Activated CD4-positive, alpha-beta T cell treated with anti-CD3 and anti-CD28 coated beads for 36 hours (primary cell): ENCODE data around the gene RESP18. TPM values are rescaled to one million over a fixed set of nuclear protein-coding genes. Genes with fewer than 3 reads are reported as not detected.

ENCODE experiments used
- ATAC-seq: fragments of 200-7000 bp; cut with Tn5 transposase; one replicate; pipeline ENCODE4 v1.10.0; 2021; ENCODE audit warnings: mild to moderate bottlenecking, moderate library complexity
- CTCF ChIA-PET: fragments of 350-600 bp; sonication (Branson Sonifier 250); formaldehyde crosslinking; loops from one replicate; lab custom pipeline; 2021; ENCODE audit warnings: antibody characterized with exemption; lab: Charles Lee
- POLR2A ChIA-PET: fragments of 350-600 bp; sonication (Branson Sonifier 250); formaldehyde crosslinking; loops from one replicate; lab custom pipeline; 2021; ENCODE audit warnings: antibody characterized with exemption, inconsistent platforms; lab: Charles Lee
- DNase-seq: peaks from one replicate; pipeline ENCODE4 v3.0.0-alpha.2; 2020
- H3K27ac Mint-ChIP-seq: one replicate; pipeline ENCODE4 v1.8.0; 2021; ENCODE audit warnings: mixed read lengths
- H3K27me3 Mint-ChIP-seq: one replicate; pipeline ENCODE4 v1.8.0; 2021; ENCODE audit warnings: mixed read lengths
- H3K36me3 Mint-ChIP-seq: one replicate; pipeline ENCODE4 v1.8.0; 2021; ENCODE audit warnings: low read depth, mixed read lengths
- H3K4me1 Mint-ChIP-seq: one replicate; pipeline ENCODE4 v1.8.0; 2021; ENCODE audit warnings: mixed read lengths
- H3K4me3 Mint-ChIP-seq: one replicate; pipeline ENCODE4 v1.8.0; 2021; ENCODE audit warnings: mild to moderate bottlenecking, moderate library complexity, mixed read lengths
- H3K9me3 Mint-ChIP-seq: one replicate; pipeline ENCODE4 v1.8.0; 2021; ENCODE audit warnings: low read depth, mixed read lengths
- intact Hi-C, 2 experiments: fragments of 100-400 bp; cut with DNase I in 1 of 2; cut with micrococcal nuclease in 1 of 2; formaldehyde crosslinking; loops; one replicate each; pipeline versions ENCODE4 v1.14.2 to v1.15.1; 2022 to 2024; cut with DNase I, micrococcal nuclease
- total RNA-seq, 2 experiments: library from RNA; stranded (reverse); gene quantifications; one replicate each; pipeline ENCODE4 v1.2.3, GENCODE V29; 2021

Gene RESP18
- total RNA-seq, 2 experiments from 2014 or later, result not detected

- no peak overlapping the region for H3K4me3 Mint-ChIP-seq
- H3K36me3 Mint-ChIP-seq, result no peaks in the 10 kb centered on the region
- intact Hi-C loops, result loop anchor here in 1 of 2 experiments (5.0 kb wide), 1 partner anchor 192 kb away; the partner anchor contains the start of gene NHEJ1
- ATAC-seq, result no peak
- peaks cover 3% of the 10 kb centered on the region for H3K4me1 Mint-ChIP-seq
- DNase-seq, result no peak
- no peaks in the 10 kb centered on the region for H3K9me3 Mint-ChIP-seq
- ChIA-PET CTCF (interaction anchor here (0.7 to 0.9 kb wide), 3 partner anchors 68 to 633 kb away, joined by 3 read pairs; no protein-coding TSS in a partner anchor), POLR2A (no interaction called here)
- H3K27me3 Mint-ChIP-seq, result peaks cover 36% of the 10 kb centered on the region
- H3K27ac Mint-ChIP-seq, result no peak overlapping the region
Measured at GRCh38 chr2:219354582-219354981, 22.0 kb upstream of the RESP18 start.

- ChIA-PET CTCF (interaction anchor here (0.7 to 1.6 kb wide), 9 partner anchors 8 to 201 kb away, joined by 3 to 7 read pairs (median 4); partner anchors contain the start of gene DNAJB2), POLR2A (no interaction called here)
- H3K4me3 Mint-ChIP-seq, result no peak overlapping the region
- H3K27me3 Mint-ChIP-seq, result peaks cover 33% of the 10 kb centered on the region
- H3K4me1 Mint-ChIP-seq, result no peaks in the 10 kb centered on the region
- ATAC-seq (no peak), DNase-seq (no peak)
- H3K36me3 Mint-ChIP-seq, result no peaks in the 10 kb centered on the region
- intact Hi-C loops, result loop anchor here (2.0 to 5.0 kb wide), 2 partner anchors 191 to 294 kb away; partner anchors contain the start of gene NHEJ1 (in 1 of the 2)
- no peaks in the 10 kb centered on the region for H3K9me3 Mint-ChIP-seq
- no peak overlapping the region for H3K27ac Mint-ChIP-seq
Measured at GRCh38 chr2:219353129-219353528, 20.6 kb upstream of the RESP18 start.

DNA sequence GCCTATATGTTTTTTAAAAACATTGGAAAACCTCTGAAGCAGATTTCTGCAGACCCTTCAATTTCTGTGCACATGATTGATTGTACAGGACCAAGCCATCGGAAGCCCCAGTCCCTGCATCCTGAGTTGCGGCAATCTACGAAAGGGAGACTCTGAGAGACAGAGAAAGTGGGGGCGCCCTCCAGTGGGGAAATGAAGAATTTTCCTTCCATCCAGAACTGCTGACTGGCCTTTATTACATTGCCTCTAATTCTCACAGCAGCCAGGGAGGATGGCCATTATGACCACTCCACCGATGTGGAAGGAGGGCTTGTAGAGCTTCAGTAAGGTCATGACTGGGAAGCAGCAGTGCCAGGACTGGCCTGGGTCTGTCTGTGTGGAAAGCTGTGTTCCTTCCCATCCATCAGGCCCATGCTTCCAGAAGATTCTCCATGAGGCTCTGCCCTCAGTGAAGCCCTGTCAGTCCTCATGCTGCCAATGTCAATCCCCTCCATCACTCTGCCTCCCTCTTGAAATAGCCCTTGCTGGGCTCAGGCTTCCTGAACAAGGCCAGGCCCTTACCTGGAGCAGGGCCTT is 20.0 kb upstream of the RESP18 start:
- ATAC-seq (peak; percentile 96), DNase-seq (peak; percentile 86)
- intact Hi-C loops, result loop anchor here (1.0 to 5.0 kb wide), 3 partner anchors 190 to 294 kb away; partner anchors contain the start of gene NHEJ1 (in 2 of the 2)
- H3K36me3 Mint-ChIP-seq, result no peaks in the 10 kb centered on the region
- no peak overlapping the region for H3K27ac Mint-ChIP-seq
- no peaks in the 10 kb centered on the region for H3K9me3 Mint-ChIP-seq
- H3K4me3 Mint-ChIP-seq, result no peak overlapping the region
- H3K4me1 Mint-ChIP-seq, result no peaks in the 10 kb centered on the region
- POLR2A ChIA-PET, result interaction anchor here (0.7 kb wide), 1 partner anchor 17 kb away, joined by 5 read pairs; no protein-coding TSS in a partner anchor
- CTCF ChIA-PET, result interaction anchor here (0.7 to 1.6 kb wide), 4 partner anchors 11 to 227 kb away, joined by 3 to 7 read pairs (median 4); partner anchors contain the start of gene DNAJB2
- H3K27me3 Mint-ChIP-seq, result peaks cover 30% of the 10 kb centered on the region

GRCh38 chr2:219350710-219351221 is 18.2 kb upstream of the RESP18 start:
- Mint-ChIP-seq H3K9me3 (no peaks in the 10 kb centered on the region), H3K27me3 (peaks cover 25% of the 10 kb centered on the region), H3K27ac (no peak overlapping the region), H3K4me3 (no peak overlapping the region), H3K4me1 (no peaks in the 10 kb centered on the region), H3K36me3 (no peaks in the 10 kb centered on the region)
- ChIA-PET POLR2A (no interaction called here), CTCF (interaction anchor here (0.6 to 1.7 kb wide), 10 partner anchors 10 to 408 kb away, joined by 3 to 6 read pairs (median 4); no protein-coding TSS in a partner anchor)
- intact Hi-C loops, result loop anchor here in 1 of 2 experiments (5.0 kb wide), 1 partner anchor 188 kb away; the partner anchor contains the start of gene NHEJ1
- DNase-seq, result no peak
- ATAC-seq, result no peak

- POLR2A ChIA-PET, result no interaction called here
Measured at GRCh38 chr2:219350215-219350614, 17.7 kb upstream of the RESP18 start.

DNA sequence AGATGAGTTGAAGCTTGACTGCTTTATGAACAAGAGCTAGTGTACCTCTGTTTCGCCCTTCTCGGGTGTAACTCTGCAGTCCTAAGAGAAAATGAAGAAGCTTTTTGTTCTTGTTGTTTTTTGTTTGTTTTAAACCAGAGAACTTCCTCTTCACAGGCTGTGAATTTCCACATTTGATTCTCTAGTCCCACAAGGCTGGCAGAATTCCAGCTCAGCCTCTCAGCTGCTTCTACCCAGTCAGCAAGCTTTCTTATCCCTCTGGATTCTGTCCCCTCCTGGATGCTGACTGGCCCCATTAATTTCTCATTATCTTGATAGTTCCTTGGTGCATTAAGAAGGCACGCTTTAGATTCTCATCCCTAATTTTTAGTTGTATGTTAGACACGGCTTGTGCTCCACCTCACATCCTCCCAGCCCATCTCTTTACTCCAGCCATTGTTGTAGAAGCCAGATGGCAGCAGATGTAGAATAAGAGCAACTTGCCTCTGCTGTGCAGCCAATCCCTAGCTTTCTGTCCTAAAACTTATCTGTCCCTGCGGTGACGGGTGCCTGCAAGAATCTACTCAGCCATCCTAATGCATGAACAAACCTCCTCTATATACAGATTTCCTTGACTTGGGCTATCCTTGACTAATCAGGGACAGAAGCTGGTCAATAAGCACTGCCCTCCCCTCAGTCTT is 12.3 kb upstream of the RESP18 start:
- intact Hi-C loops, result no loop called here
- H3K27me3 Mint-ChIP-seq, result peaks cover 11% of the 10 kb centered on the region
- no peaks in the 10 kb centered on the region for H3K9me3 Mint-ChIP-seq
- no peaks in the 10 kb centered on the region for H3K4me1 Mint-ChIP-seq
- no peaks in the 10 kb centered on the region for H3K36me3 Mint-ChIP-seq
- no peak overlapping the region for H3K4me3 Mint-ChIP-seq
- CTCF ChIA-PET, result interaction anchor here (0.7 to 1.7 kb wide), 5 partner anchors 9 to 271 kb away, joined by 3 to 4 read pairs (median 4); no protein-coding TSS in a partner anchor
- DNase-seq (no peak), ATAC-seq (no peak)
- H3K27ac Mint-ChIP-seq, result no peak overlapping the region
- POLR2A ChIA-PET, result interaction anchor here (0.6 kb wide), 1 partner anchor 86 kb away, joined by 4 read pairs; no protein-coding TSS in a partner anchor

More at GRCh38 chr2:219350215-219350614, 17.7 kb upstream of the RESP18 start:
- CTCF ChIA-PET, result interaction anchor here (0.6 to 1.7 kb wide), 5 partner anchors 53 to 473 kb away, joined by 3 to 4 read pairs (median 3); no protein-coding TSS in a partner anchor
- Mint-ChIP-seq H3K27ac (no peak overlapping the region), H3K27me3 (peaks cover 19% of the 10 kb centered on the region), H3K36me3 (no peaks in the 10 kb centered on the region), H3K9me3 (no peaks in the 10 kb centered on the region), H3K4me3 (no peak overlapping the region), H3K4me1 (no peaks in the 10 kb centered on the region)
- intact Hi-C loops, result loop anchor here in 1 of 2 experiments (5.0 kb wide), 1 partner anchor 188 kb away; the partner anchor contains the start of gene NHEJ1
- DNase-seq (no peak), ATAC-seq (no peak)

DNA sequence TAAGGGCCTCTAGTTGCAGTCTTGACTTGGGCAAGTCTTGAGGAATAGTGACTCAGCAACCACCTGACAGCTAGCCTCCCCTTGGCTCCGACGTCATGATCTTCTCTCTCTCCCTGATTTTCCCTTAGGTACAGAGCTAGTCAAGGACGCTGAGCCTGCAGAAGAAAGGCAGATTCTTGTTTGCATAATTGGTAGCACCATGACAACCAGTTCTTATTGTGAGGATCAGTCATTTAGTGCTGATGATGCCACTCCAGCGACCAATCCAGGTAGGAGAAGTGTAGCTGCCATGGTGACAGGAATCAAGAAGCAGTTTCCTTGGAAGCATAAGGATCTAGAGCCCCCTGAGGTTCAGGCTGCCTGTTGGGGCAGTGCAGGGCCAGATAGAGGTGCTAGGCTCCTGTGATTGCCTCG is 2.8 kb upstream of the RESP18 start:
- ChIA-PET POLR2A (no interaction called here), CTCF (interaction anchor here (0.6 to 1.3 kb wide), 3 partner anchors 22 to 40 kb away, joined by 3 to 5 read pairs (median 3); no protein-coding TSS in a partner anchor)
- no peak overlapping the region for H3K27ac Mint-ChIP-seq

GRCh38 chr2:219334076-219334475 is 1.5 kb upstream of the RESP18 start:
- Mint-ChIP-seq H3K27ac (no peak overlapping the region), H3K4me3 (no peak overlapping the region), H3K4me1 (no peaks in the 10 kb centered on the region), H3K9me3 (peaks cover 10% of the 10 kb centered on the region), H3K27me3 (peaks cover 50% of the 10 kb centered on the region), H3K36me3 (no peaks in the 10 kb centered on the region)
- intact Hi-C loops, result no loop called here
- CTCF ChIA-PET, result interaction anchor here (0.7 kb wide), 1 partner anchor 364 kb away, joined by 3 read pairs; no protein-coding TSS in a partner anchor
- ATAC-seq (no peak), DNase-seq (no peak)
- POLR2A ChIA-PET, result interaction anchor here (0.7 kb wide), 1 partner anchor 274 kb away, joined by 4 read pairs; no protein-coding TSS in a partner anchor

More for the DNA sequence above, 2.8 kb upstream of the RESP18 start:
- Mint-ChIP-seq H3K27me3 (peaks cover 52% of the 10 kb centered on the region), H3K36me3 (no peaks in the 10 kb centered on the region), H3K4me3 (no peak overlapping the region), H3K9me3 (peaks cover 10% of the 10 kb centered on the region), H3K4me1 (no peaks in the 10 kb centered on the region)
- DNase-seq (no peak), ATAC-seq (no peak)
- intact Hi-C loops, result no loop called here

DNA sequence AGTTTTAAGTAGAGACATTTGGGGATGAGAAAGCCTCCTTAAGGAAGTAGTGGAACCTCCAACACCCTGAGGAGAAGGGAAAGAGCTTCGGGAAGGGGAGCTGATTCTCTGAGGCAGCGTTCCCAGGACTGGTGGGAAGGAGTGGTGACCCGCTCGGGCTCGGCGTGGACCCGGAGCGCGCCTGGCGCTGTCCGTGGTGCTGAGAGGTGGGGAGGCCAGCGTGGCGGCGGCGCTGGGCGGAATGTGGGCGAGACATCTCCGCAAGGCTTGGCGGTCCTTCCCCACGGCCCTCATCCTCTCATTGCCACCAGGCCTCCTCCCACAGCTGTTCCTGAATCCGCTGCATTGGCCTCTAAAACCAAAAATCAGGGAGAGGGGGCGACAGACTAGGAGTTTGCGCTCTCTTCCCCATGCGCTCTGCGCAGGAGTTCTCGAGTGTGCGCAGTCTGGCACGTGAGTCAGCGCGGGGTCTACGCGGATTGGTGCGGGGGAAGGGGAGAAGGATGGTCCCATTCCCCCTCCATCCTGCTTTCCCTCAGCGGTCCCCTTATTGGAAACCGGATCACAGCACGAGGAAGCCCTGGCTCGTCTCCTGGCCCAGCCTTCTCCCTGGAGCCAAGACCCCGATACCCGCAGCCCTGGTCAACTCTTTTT is 857 bp downstream of the RESP18 start:
- ATAC-seq, result no peak
- intact Hi-C loops, result loop anchor here in 1 of 2 experiments (1.0 kb wide), 1 partner anchor 23 kb away; no protein-coding TSS in a partner anchor

DNA sequence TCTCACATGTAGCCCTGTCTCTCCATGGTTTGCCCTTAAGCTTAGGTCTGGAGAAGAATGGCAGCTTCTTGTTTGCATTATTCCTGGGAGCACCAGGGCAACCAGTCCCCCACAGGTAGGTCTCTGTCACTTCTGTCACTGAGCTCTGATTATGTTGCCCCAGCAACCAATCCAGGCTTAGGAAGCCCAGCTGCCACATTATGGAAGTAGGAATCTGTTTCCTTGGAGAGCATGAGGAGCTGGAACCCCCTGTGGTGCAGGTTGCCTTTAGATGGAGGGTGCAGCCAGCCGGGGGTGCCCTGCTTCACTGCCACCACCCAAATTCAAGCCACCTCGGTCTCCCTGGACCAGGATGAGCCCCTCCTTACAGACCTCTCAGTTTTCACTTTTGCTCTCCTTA is 4.8 kb downstream of the RESP18 start:
- no peak overlapping the region for H3K4me3 Mint-ChIP-seq
- CTCF ChIA-PET, result interaction anchor here (1.1 to 2.1 kb wide), 2 partner anchors 8 to 33 kb away, joined by 3 to 8 read pairs; no protein-coding TSS in a partner anchor
- no peak for ATAC-seq
- intact Hi-C loops, result no loop called here
- no peak overlapping the region for H3K27ac Mint-ChIP-seq
- H3K4me1 Mint-ChIP-seq, result no peaks in the 10 kb centered on the region
- peaks cover 28% of the 10 kb centered on the region for H3K27me3 Mint-ChIP-seq
- DNase-seq, result no peak
- H3K9me3 Mint-ChIP-seq, result no peaks in the 10 kb centered on the region
- H3K36me3 Mint-ChIP-seq, result no peaks in the 10 kb centered on the region
- POLR2A ChIA-PET, result no interaction called here

More for the DNA sequence above, 857 bp downstream of the RESP18 start:
- no peak overlapping the region for H3K27ac Mint-ChIP-seq
- POLR2A ChIA-PET, result interaction anchor here (0.5 kb wide), 1 partner anchor 19 kb away, joined by 9 read pairs; no protein-coding TSS in a partner anchor
- no peaks in the 10 kb centered on the region for H3K4me1 Mint-ChIP-seq
- peaks cover 48% of the 10 kb centered on the region for H3K27me3 Mint-ChIP-seq
- H3K9me3 Mint-ChIP-seq, result peaks cover 9% of the 10 kb centered on the region
- DNase-seq, result peak; percentile 58
- no peak overlapping the region for H3K4me3 Mint-ChIP-seq
- H3K36me3 Mint-ChIP-seq, result no peaks in the 10 kb centered on the region
- CTCF ChIA-PET, result interaction anchor here (0.5 to 0.9 kb wide), 2 partner anchors 37 to 83 kb away, joined by 3 read pairs; no protein-coding TSS in a partner anchor
